CD14-positive monocyte (primary cell): ENCODE measurements around the gene MRPS17. TPM values are rescaled to one million over a fixed set of nuclear protein-coding genes. Genes with fewer than 3 reads are reported as not detected.
A peak's percentile ranks its signal among the peaks of the same experiment; 100 is the strongest.

Experiments used
- DNase-seq, 3 donors: peaks; one replicate each; pipeline ENCODE4 v3.0.0-alpha.2; 2011 to 2022
- H2AFZ ChIP-seq: 2 replicates; pipeline ENCODE4 v1.6.0; 2012; ENCODE audit warnings: mild to moderate bottlenecking, low read depth, low read length, inconsistent platforms; ENCODE audit not compliant: insufficient read depth, poor library complexity, severe bottlenecking
- H3K27ac ChIP-seq, 2 donors: 1 replicate in 1 of 2; 2 replicates in 1 of 2; pipeline ENCODE4 v1.5.1; 2012 to 2013; ENCODE audit warnings: low read length in 2 of 2, control low read depth in 1 of 2, inconsistent platforms in 1 of 2, low read depth in 1 of 2, mild to moderate bottlenecking in 1 of 2
- H3K27me3 ChIP-seq, 2 donors: one replicate each; pipeline versions ENCODE4 v1.6.0 to v1.6.1; 2011 to 2013; ENCODE audit warnings: low read length in 2 of 2; ENCODE audit not compliant: control insufficient read depth in 2 of 2, insufficient read depth in 2 of 2
- H3K36me3 ChIP-seq, 2 donors: replicated peaks in 1 of 2; 1 replicate in 1 of 2; 2 replicates in 1 of 2; pipeline versions ENCODE4 v1.5.1 to v1.6.1; 2012 to 2013; ENCODE audit warnings: low read length in 2 of 2, control low read depth in 1 of 2, inconsistent platforms in 1 of 2, mild to moderate bottlenecking in 1 of 2; ENCODE audit not compliant: insufficient read depth in 2 of 2, control insufficient read depth in 1 of 2
- H3K4me1 ChIP-seq, 2 donors: 1 replicate in 1 of 2; 2 replicates in 1 of 2; pipeline versions ENCODE4 v1.5.1 to v1.6.1; 2012 to 2013; ENCODE audit warnings: low read length in 2 of 2, control low read depth in 1 of 2, inconsistent platforms in 1 of 2, mild to moderate bottlenecking in 1 of 2, moderate library complexity in 1 of 2; ENCODE audit not compliant: insufficient read depth in 2 of 2, control insufficient read depth in 1 of 2
- H3K4me2 ChIP-seq: replicated peaks from 2 replicates; pipeline ENCODE3; 2012; ENCODE audit warnings: low read length, moderate library complexity, mild to moderate bottlenecking; ENCODE audit not compliant: poor library complexity, severe bottlenecking; ENCODE audit errors: extremely low read depth
- H3K4me3 ChIP-seq, 3 experiments: fragments of 200-600 bp in 1 of 3; sonication (generic) in 1 of 3; replicated peaks in 1 of 3; 1 replicate in 2 of 3; 2 replicates in 1 of 3; pipeline ENCODE4 v1.5.1; 2011 to 2013; ENCODE audit warnings: low read length in 3 of 3, mild to moderate bottlenecking in 3 of 3, control low read depth in 2 of 3, low read depth in 2 of 3, inconsistent platforms in 1 of 3, moderate library complexity in 1 of 3
- H3K79me2 ChIP-seq: 2 replicates; pipeline ENCODE4 v1.6.0; 2012; ENCODE audit warnings: mild to moderate bottlenecking, control low read depth, inconsistent platforms, low read length, moderate library complexity; ENCODE audit not compliant: insufficient read depth
- H3K9ac ChIP-seq: 2 replicates; pipeline ENCODE4 v1.6.0; 2017; ENCODE audit warnings: low read length, mild to moderate bottlenecking; ENCODE audit not compliant: insufficient read depth, poor library complexity, severe bottlenecking
- H3K9me3 ChIP-seq, 2 donors: replicated peaks in 1 of 2; 1 replicate in 1 of 2; 2 replicates in 1 of 2; pipeline versions ENCODE4 v1.5.1 to v1.6.1; 2012 to 2013; ENCODE audit warnings: low read length in 2 of 2, control low read depth in 1 of 2; ENCODE audit not compliant: control insufficient read depth in 1 of 2, insufficient read depth in 1 of 2
- H4K20me1 ChIP-seq: 2 replicates; pipeline ENCODE4 v1.6.0; 2012; ENCODE audit warnings: mild to moderate bottlenecking, low read length, control low read depth, moderate library complexity; ENCODE audit not compliant: insufficient read depth
- H3K27ac Mint-ChIP-seq, 7 donors: one replicate each; pipeline ENCODE4 v1.8.0; 2020; ENCODE audit warnings: mild to moderate bottlenecking in 7 of 7, mixed read lengths in 7 of 7, moderate library complexity in 6 of 7, inconsistent platforms in 2 of 7
- H3K27me3 Mint-ChIP-seq, 3 donors: one replicate each; pipeline ENCODE4 v1.8.0; 2021 to 2022; ENCODE audit warnings: low read depth in 3 of 3, mild to moderate bottlenecking in 3 of 3, mixed read lengths in 3 of 3, moderate library complexity in 3 of 3, inconsistent platforms in 1 of 3
- H3K36me3 Mint-ChIP-seq, 2 donors: one replicate each; pipeline ENCODE4 v1.8.0; 2020; ENCODE audit warnings: mixed read lengths in 2 of 2, inconsistent platforms in 1 of 2, mild to moderate bottlenecking in 1 of 2
- H3K4me1 Mint-ChIP-seq: one replicate; pipeline ENCODE4 v1.8.0; 2020; ENCODE audit warnings: mild to moderate bottlenecking, mixed read lengths
- H3K4me3 Mint-ChIP-seq, 2 donors: one replicate each; pipeline ENCODE4 v1.8.0; 2020; ENCODE audit warnings: mild to moderate bottlenecking in 2 of 2, mixed read lengths in 2 of 2, moderate library complexity in 1 of 2
- H3K9me3 Mint-ChIP-seq, 7 donors: one replicate each; pipeline ENCODE4 v1.8.0; 2020 to 2022; ENCODE audit warnings: mixed read lengths in 7 of 7, mild to moderate bottlenecking in 6 of 7, moderate library complexity in 6 of 7, inconsistent platforms in 2 of 7
- WGBS: methylation state at CpG from one replicate; pipeline ENCODE4 v1.1.5; 2013; ENCODE audit warnings: missing lambda C conversion rate; ENCODE audit not compliant: insufficient coverage; 5-methylcytosine and 5-hydroxymethylcytosine counted together
- intact Hi-C, 2 donors: fragments of 100-400 bp; cut with micrococcal nuclease; formaldehyde crosslinking; loops; one replicate each; pipeline versions ENCODE4 v1.15.0 to v1.15.1; 2023
- polyA plus RNA-seq, 3 donors: library from polyadenylated mRNA; depleted of rRNA in 1 of 3; unstranded in 2 of 3; stranded (reverse) in 1 of 3; fragments of 300-500 nt in 2 of 3; fragments of >200 nt in 1 of 3; fragmentation: Illumina TruSeq in 2 of 3; gene quantifications; 1 replicate in 2 of 3; 2 replicates in 1 of 3; pipeline ENCODE4 v1.2.3, GENCODE V29; 2012 to 2021
- TF ChIP-seq, protein P1 (sequence below): fragments of 200-600 bp; IDR thresholded peaks from one replicate; pipeline ENCODE4 v1.8.0; 2022; ENCODE audit warnings: antibody characterized with exemption, mild to moderate bottlenecking

MRPS17 gene
- polyA plus RNA-seq, 3 donors: 6.1 to 14.6 (median 10.9) TPM

DNA sequence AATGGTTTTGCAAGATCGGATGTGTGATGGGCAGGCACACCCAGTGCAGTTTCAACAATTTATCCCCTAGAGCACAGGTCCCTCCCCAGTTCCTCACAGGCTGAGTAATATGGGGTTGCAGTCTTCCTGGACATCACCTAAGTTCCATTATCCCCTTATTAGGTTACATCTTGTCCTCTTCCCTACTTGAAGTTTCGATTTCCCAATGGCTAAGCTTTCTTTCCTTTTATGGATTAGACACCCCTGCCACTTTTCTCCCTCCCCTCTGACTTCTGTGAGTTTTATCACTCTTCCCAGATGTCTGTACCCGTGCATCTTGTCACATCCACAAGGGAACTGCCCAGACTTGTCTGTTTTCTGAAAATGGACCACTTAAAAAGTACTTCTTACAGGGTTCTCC is 10.3 kb downstream of the MRPS17 start:
- peaks cover 0 to 3% (median 0%) of the 10 kb centered on the region in 7 donors for H3K9me3 Mint-ChIP-seq
- Histone ChIP-seq H3K9me3 (no peaks in the 10 kb centered on the region), H3K9ac (no peak overlapping the region), H2AFZ (no peak overlapping the region), H4K20me1 (peaks cover 3% of the 10 kb centered on the region), H3K4me1 (peaks cover 18% of the 10 kb centered on the region in 2 donors), H3K27me3 (peaks cover 0 to 5% of the 10 kb centered on the region in 2 donors), H3K4me3 (no peak overlapping the region), H3K36me3 (peaks cover 2 to 7% of the 10 kb centered on the region in 2 donors), H3K4me2 (no peak overlapping the region), H3K27ac (no peak overlapping the region), H3K79me2 (peaks cover 19% of the 10 kb centered on the region)
- no peak overlapping the region for H3K4me3 Mint-ChIP-seq
- 92% methylated on average over 1 of the region's 3 CpGs for WGBS
- H3K27ac Mint-ChIP-seq: no peak overlapping the region
- TF ChIP-seq, protein P1, sequence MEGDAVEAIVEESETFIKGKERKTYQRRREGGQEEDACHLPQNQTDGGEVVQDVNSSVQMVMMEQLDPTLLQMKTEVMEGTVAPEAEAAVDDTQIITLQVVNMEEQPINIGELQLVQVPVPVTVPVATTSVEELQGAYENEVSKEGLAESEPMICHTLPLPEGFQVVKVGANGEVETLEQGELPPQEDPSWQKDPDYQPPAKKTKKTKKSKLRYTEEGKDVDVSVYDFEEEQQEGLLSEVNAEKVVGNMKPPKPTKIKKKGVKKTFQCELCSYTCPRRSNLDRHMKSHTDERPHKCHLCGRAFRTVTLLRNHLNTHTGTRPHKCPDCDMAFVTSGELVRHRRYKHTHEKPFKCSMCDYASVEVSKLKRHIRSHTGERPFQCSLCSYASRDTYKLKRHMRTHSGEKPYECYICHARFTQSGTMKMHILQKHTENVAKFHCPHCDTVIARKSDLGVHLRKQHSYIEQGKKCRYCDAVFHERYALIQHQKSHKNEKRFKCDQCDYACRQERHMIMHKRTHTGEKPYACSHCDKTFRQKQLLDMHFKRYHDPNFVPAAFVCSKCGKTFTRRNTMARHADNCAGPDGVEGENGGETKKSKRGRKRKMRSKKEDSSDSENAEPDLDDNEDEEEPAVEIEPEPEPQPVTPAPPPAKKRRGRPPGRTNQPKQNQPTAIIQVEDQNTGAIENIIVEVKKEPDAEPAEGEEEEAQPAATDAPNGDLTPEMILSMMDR: no peak
- H3K4me1 Mint-ChIP-seq: peaks cover 22% of the 10 kb centered on the region
- peaks cover 0 to 9% (median 9%) of the 10 kb centered on the region in 3 donors for H3K27me3 Mint-ChIP-seq
- peaks cover 4 to 6% of the 10 kb centered on the region in 2 donors for H3K36me3 Mint-ChIP-seq
- no peak for DNase-seq
- intact Hi-C loops: loop anchor here (5.0 to 10.0 kb wide), 2 partner anchors 367 to 595 kb away; partner anchors contain the start of gene LANCL2 (in 1 of the 2)

DNA sequence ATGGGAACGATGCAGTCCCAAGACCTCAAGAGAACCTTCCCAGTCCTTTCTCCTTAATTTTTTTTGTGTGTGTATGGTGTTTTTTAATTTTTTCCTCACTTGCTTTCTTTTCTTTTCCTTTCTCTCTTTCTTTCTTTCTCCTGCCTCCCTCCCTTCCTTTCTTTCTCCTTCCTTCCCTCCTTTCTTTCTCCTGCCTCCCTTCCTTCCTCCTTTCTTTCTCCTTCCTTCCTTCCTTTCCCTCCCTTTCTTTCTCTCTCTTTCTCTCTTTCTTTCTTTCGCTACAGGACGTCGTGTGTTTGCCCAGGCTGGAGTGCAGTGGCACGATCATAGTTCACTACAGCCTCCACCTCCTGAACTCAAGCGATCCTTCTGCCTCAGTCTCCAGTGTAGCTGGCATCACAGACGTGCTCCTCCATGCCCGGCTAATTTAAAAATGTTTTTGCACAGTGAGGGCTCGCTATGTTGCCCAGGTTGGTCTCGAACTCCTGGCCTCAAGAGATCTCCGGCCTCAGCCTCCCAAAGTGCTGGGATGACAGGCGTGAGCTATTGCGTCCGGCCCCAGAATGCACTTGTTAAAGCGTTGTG is 12.0 kb downstream of the MRPS17 start:
- H3K4me3 ChIP-seq: peak overlapping the region; percentile 11 to 68 (median 21)
- H3K4me2 ChIP-seq: peak overlapping the region; percentile 79
- Mint-ChIP-seq H3K36me3 (peaks cover 11 to 15% of the 10 kb centered on the region in 2 donors), H3K9me3 (peaks cover 0 to under 1% (median 0%) of the 10 kb centered on the region in 7 donors), H3K4me3 (peak overlapping the region; percentile 58 to 69), H3K27me3 (peaks cover 0 to 9% (median 9%) of the 10 kb centered on the region in 3 donors), H3K4me1 (peaks cover 23% of the 10 kb centered on the region), H3K27ac (peak overlapping the region; percentile 64 to 87 (median 83))
- TF ChIP-seq, protein P1: no peak
- peak overlapping the region; percentile 80 for H3K9ac ChIP-seq
- H3K79me2 ChIP-seq: peaks cover 33% of the 10 kb centered on the region
- H3K27me3 ChIP-seq: peaks cover 0 to 5% of the 10 kb centered on the region in 2 donors
- 90% methylated on average over 6 of the region's 15 CpGs for WGBS
- H4K20me1 ChIP-seq: peaks cover 14% of the 10 kb centered on the region
- H2AFZ ChIP-seq: peak overlapping the region; percentile 72
- peak overlapping the region; percentile 44 to 68 for H3K27ac ChIP-seq
- intact Hi-C loops: loop anchor here (1.0 to 10.0 kb wide), 3 partner anchors 143 to 596 kb away; partner anchors contain the start of genes CHCHD2 (in 1 of the 2) and LANCL2 (in 1 of the 2)
- H3K9me3 ChIP-seq: no peaks in the 10 kb centered on the region
- peaks cover 18% of the 10 kb centered on the region in 2 donors for H3K4me1 ChIP-seq
- no peak for DNase-seq
- H3K36me3 ChIP-seq: peaks cover 2 to 12% of the 10 kb centered on the region in 2 donors
